GM10847 (cell line): ENCODE results near the gene NHLRC2.

Experiments used
- POLR2A ChIP-seq: IDR thresholded peaks from 2 replicates; pipeline ENCODE4 v1.6.1; 2011; ENCODE audit not compliant: insufficient read length; ENCODE audit errors: extremely low read depth

Gene NHLRC2

GRCh38 chr10:113945687-113946085, 91.2 kb downstream of the NHLRC2 start:
- no peak for TF ChIP-seq POLR2A

- TF ChIP-seq POLR2A, result no peak
These were observed 93.0 kb downstream of the NHLRC2 start for GRCh38 chr10:113947184-113948041.

GRCh38 chr10:113948048-113948447, 93.6 kb downstream of the NHLRC2 start:
- TF ChIP-seq POLR2A, result no peak

- TF ChIP-seq POLR2A, result no peak
These were observed 95.8 kb downstream of the NHLRC2 start for GRCh38 chr10:113950268-113950667.

- no peak for TF ChIP-seq POLR2A
These were observed 99.2 kb downstream of the NHLRC2 start for GRCh38 chr10:113953505-113954272.

GRCh38 chr10:113954409-113954808, 99.9 kb downstream of the NHLRC2 start:
- TF ChIP-seq POLR2A, result no peak

- no peak for TF ChIP-seq POLR2A
These were observed 102.6 kb downstream of the NHLRC2 start for GRCh38 chr10:113957013-113957412.

- no peak for TF ChIP-seq POLR2A
These were observed 104.3 kb downstream of the NHLRC2 start for GRCh38 chr10:113958631-113959382.

GRCh38 chr10:113959383-113959760, 104.9 kb downstream of the NHLRC2 start:
- no peak for TF ChIP-seq POLR2A

- TF ChIP-seq POLR2A, result no peak
These were observed 106.2 kb downstream of the NHLRC2 start for GRCh38 chr10:113960617-113961181.

- TF ChIP-seq POLR2A, result no peak
These were observed 106.9 kb downstream of the NHLRC2 start for GRCh38 chr10:113961182-113962031.

GRCh38 chr10:113965077-113965476, 110.6 kb downstream of the NHLRC2 start:
- TF ChIP-seq POLR2A, result no peak

GRCh38 chr10:113965683-113966082, 111.2 kb downstream of the NHLRC2 start:
- no peak for TF ChIP-seq POLR2A
